Activated naive CD4-positive, alpha-beta T cell treated with Interleukin-2 at 50 U/mL for 16 hours (primary cell): Measurements from ENCODE around the gene SNRPB.

Experiments used
- DNase-seq: peaks from one replicate; pipeline ENCODE4 v3.0.0-alpha.2; 2020

SNRPB gene

GRCh38 chr20:2418388-2418787 is 52.2 kb downstream of the SNRPB start:
- no peak for DNase-seq

GRCh38 chr20:2417213-2417541 is 53.4 kb downstream of the SNRPB start:
- no peak for DNase-seq

- DNase-seq, result no peak
Measured at GRCh38 chr20:2416541-2417212, 53.9 kb downstream of the SNRPB start.
